Left ventricle myocardium inferior (tissue), 1 donor: ENCODE measurements around the gene MAD2L2. TPM values are rescaled to one million over a fixed set of nuclear protein-coding genes. Genes with fewer than 3 reads are reported as not detected.
A peak's percentile ranks its signal among the peaks of the same experiment; 100 is the strongest.

Experiments
- DNase-seq: peaks from one replicate; pipeline ENCODE4 v3.0.0-alpha.2; 2020
- H3K27ac ChIP-seq: fragments of 200-600 bp; replicated peaks from 2 replicates; pipeline ENCODE4 v1.8.0; 2021
- H3K27me3 ChIP-seq: fragments of 200-600 bp; 2 replicates; pipeline ENCODE4 v1.8.0; 2021; ENCODE audit warnings: low read depth
- H3K36me3 ChIP-seq: fragments of 200-600 bp; 2 replicates; pipeline ENCODE4 v1.8.0; 2021
- H3K4me1 ChIP-seq: fragments of 200-600 bp; 2 replicates; pipeline ENCODE4 v1.8.0; 2021
- H3K4me3 ChIP-seq: fragments of 200-600 bp; 2 replicates; pipeline ENCODE4 v1.8.0; 2021; ENCODE audit warnings: mild to moderate bottlenecking, moderate library complexity
- H3K9me3 ChIP-seq: fragments of 200-600 bp; replicated peaks from 2 replicates; pipeline ENCODE4 v1.8.0; 2021
- intact Hi-C: fragments of 100-400 bp; cut with micrococcal nuclease; formaldehyde crosslinking; loops from one replicate; pipeline ENCODE4 v1.11.0; 2022
- long read RNA-seq: library from polyadenylated mRNA; unstranded; transcript quantifications from one replicate; pipeline ENCODE4 v2.0.0, GENCODE V29; 2021
- total RNA-seq: library from RNA; stranded (reverse); fragmentation: NEBNext Ultra II Directional; extraction: Animal tissue kit (Norgen Biotek cat#: 25700); gene quantifications from one replicate; pipeline ENCODE4 v1.2.1, GENCODE V29; 2021
- TF ChIP-seq, protein P1 (sequence below): fragments of 200-600 bp; IDR thresholded peaks from 2 replicates; pipeline ENCODE4 v1.8.0; 2021; ENCODE audit warnings: antibody characterized with exemption, mild to moderate bottlenecking, borderline replicate concordance
- donor health status: DM: no; HTN: yes; CAD: no; lungs with severe emphysema.

MAD2L2 gene
- total RNA-seq, result 17.2 TPM
- long read RNA-seq, transcript MAD2L2-207 (9 exons, 1,118 nt), result major isoform, 17 of 20 reads
- long read RNA-seq, partial matches to known transcripts, result 2 of 20 reads
- long read RNA-seq, other reads (novel, unspliced or antisense), result 1 of 20 reads

DNA sequence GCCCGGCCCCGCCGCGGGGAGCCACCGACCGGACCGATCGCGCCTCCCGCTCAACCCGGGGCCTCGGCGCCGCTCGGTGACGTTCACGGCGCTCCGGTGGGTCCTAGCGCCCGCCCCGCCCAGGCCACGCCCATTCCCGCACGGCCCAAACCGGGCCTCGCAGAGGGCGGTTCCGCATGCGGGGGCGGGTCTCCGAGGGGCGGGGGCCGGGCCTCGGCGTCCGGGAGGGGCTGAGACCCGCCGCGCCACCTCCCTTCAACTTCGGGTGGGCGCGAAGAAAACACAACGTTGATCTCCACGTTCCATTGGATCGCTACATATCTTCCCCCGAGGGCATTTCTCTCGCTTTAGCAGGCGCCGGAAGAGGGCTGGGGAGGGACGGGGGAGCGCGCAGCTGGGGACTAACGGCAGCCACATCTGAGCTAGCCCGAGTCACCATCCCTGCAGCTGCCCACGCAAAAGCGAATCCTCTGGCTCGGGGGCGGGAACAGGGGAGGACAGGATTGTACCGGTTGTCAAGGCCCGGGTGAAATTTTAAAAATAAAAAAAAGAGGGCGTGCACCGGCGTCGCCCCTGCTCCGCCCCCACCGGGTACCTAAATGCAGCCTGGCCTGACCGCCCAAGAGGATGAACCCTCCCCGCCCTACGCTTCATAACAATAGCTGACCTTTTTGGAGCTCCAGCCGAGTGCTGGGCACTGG is at the start of gene MAD2L2:
TSS of gene MAD2L2 (minus strand) at position 78 of the 701 bp plus-strand sequence. CDS start 547 bp downstream, outside the sequence.
- Histone ChIP-seq H3K4me1 (peaks cover 28% of the 10 kb centered on the region), H3K9me3 (no peaks in the 10 kb centered on the region), H3K36me3 (peaks cover 5% of the 10 kb centered on the region), H3K27me3 (peaks cover 13% of the 10 kb centered on the region), H3K27ac (peak within 1 kb of the TSS; percentile 84), H3K4me3 (peak within 1 kb of the TSS; percentile 98)
- peak; percentile 91 for DNase-seq
- TF ChIP-seq, protein P1, sequence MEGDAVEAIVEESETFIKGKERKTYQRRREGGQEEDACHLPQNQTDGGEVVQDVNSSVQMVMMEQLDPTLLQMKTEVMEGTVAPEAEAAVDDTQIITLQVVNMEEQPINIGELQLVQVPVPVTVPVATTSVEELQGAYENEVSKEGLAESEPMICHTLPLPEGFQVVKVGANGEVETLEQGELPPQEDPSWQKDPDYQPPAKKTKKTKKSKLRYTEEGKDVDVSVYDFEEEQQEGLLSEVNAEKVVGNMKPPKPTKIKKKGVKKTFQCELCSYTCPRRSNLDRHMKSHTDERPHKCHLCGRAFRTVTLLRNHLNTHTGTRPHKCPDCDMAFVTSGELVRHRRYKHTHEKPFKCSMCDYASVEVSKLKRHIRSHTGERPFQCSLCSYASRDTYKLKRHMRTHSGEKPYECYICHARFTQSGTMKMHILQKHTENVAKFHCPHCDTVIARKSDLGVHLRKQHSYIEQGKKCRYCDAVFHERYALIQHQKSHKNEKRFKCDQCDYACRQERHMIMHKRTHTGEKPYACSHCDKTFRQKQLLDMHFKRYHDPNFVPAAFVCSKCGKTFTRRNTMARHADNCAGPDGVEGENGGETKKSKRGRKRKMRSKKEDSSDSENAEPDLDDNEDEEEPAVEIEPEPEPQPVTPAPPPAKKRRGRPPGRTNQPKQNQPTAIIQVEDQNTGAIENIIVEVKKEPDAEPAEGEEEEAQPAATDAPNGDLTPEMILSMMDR, result no peak
- intact Hi-C loops, result no loop called here

DNA sequence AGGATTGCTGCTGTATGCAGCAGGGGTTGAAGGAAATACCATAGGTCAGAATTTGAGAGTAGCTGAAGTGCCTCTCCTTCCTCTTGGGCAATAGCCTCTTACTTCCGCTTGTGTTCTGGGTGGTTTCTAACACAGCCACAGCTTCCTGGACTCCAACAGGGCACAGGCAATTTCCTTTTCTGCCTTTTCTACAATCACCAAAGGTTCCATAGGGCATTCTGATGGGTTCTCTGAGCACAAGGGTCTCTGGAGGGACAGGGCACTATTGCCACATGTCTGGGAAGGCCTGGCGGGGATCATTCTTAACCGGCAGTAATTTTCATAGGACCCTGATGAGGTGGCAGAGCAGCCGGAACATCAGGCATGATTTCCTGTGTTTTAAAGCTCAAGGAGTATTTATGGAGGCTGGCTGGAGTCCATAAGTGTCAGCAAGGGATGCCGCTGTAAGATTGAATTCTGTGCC is 49.5 kb upstream of the MAD2L2 start:
- no peak overlapping the region for H3K4me3 ChIP-seq
- H3K27me3 ChIP-seq, result no peaks in the 10 kb centered on the region
- peak overlapping the region; percentile 85 for H3K27ac ChIP-seq
- intact Hi-C loops, result no loop called here
- H3K9me3 ChIP-seq, result no peaks in the 10 kb centered on the region
- H3K36me3 ChIP-seq, result no peaks in the 10 kb centered on the region
- H3K4me1 ChIP-seq, result peaks cover 43% of the 10 kb centered on the region
- no peak for DNase-seq
- TF ChIP-seq, protein P1, result no peak

DNA sequence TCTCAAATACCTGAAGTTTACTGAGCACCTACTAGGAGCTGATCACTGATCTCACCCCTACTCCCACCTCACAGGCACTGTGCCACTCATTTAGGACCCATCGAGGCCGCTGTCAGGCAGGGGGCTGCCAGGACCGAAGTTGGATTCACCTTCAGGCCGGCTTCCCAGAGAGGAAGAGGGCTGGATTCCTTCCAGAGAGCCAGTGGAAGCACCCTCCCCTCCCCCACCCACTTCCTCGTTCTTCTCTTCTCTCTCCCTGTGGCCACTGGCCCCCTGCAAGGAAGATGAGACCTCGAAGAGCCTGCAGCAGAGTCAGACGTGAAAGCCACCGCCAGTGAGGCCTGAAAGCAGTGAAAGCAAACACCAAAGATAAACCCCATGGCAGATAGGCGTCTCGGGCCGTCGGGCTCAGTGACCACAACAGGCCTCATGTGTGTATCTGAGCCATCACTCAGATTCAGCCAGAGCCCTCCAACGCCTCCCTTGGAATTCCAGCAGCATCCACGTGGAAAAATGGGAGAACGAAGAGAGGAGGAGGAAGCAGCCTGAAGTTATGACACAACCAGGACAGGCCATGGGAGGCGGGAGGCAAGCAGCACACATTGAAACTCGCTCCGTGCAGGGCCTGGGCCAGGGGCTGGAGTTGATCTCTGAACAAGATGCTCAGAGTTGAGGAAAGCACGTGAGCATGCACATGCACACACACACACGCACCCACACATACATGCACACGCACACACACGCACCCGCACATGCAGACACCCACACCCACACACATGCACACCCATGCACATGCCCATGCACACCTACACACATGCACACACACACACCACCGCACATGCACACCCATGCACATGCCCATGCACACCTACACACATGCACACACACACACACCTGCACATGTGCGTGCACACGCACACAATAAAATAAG is 48.8 kb upstream of the MAD2L2 start:
- peak; percentile 44 for DNase-seq
- intact Hi-C loops, result loop anchor here (10.0 kb wide), 1 partner anchor 75 kb away; the partner anchor contains the start of genes FBXO2 and FBXO44
- H3K27ac ChIP-seq, result peak overlapping the region; percentile 85
- no peak overlapping the region for H3K4me3 ChIP-seq
- TF ChIP-seq, protein P1, result no peak
- H3K9me3 ChIP-seq, result no peaks in the 10 kb centered on the region
- H3K4me1 ChIP-seq, result peaks cover 37% of the 10 kb centered on the region
- no peaks in the 10 kb centered on the region for H3K36me3 ChIP-seq
- no peaks in the 10 kb centered on the region for H3K27me3 ChIP-seq

DNA sequence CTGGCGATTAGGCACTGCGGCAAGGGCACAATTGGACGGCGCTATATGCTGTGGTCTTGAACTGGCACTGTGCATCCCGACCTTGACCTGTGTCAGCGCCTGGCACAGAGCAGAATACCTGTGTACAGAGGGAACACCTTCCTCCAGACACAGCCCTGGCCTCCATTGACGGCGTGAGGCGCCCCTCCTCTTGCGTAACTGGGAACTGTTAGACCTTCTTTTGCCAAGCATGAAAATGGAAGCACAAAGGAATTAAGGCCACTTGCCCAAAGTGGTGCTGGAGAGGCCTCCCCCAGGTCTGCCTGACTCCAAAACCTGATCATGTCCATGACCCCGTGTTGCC is 48.2 kb upstream of the MAD2L2 start:
- H3K9me3 ChIP-seq, result no peaks in the 10 kb centered on the region
- H3K36me3 ChIP-seq, result no peaks in the 10 kb centered on the region
- H3K4me3 ChIP-seq, result no peak overlapping the region
- intact Hi-C loops, result loop anchor here (10.0 kb wide), 1 partner anchor 74 kb away; the partner anchor contains the start of genes FBXO2 and FBXO44
- H3K27me3 ChIP-seq, result no peaks in the 10 kb centered on the region
- no peak overlapping the region for H3K27ac ChIP-seq
- TF ChIP-seq, protein P1, result no peak
- no peak for DNase-seq
- peaks cover 37% of the 10 kb centered on the region for H3K4me1 ChIP-seq

DNA sequence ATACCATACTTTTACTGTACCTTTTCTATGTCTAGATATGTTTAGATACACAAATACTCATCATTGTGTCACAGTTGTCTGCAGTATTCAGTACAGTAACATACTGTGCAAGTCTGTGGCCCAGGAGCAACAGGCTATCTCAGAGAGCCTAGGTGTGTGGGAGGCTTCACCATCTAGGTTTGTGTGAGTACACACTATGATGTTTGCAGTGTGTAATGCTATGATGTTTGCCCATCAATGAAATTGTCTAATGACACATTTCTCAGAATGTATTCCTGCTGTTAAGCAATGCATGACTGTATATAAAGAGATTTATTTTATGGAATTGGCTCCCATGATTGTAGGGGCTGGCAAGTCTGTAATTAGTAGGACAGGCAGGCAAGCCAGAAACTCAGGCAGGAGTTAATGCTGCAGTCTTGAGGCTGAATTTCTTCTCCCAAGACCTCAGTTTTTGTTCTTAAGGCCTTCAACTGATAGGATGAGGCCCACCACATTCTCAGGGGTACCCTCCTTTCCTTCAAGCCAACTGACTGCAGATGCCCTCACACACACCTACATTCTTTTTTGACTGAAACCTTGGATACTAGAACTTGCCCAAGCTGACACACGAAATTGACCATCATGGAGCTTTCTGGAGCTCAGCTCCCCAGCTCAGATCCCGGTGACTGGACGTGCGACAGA is 47.3 kb upstream of the MAD2L2 start:
- Histone ChIP-seq H3K9me3 (no peaks in the 10 kb centered on the region), H3K4me3 (no peak overlapping the region), H3K36me3 (no peaks in the 10 kb centered on the region), H3K27me3 (no peaks in the 10 kb centered on the region), H3K27ac (no peak overlapping the region), H3K4me1 (peaks cover 37% of the 10 kb centered on the region)
- DNase-seq, result no peak
- intact Hi-C loops, result loop anchor here (10.0 kb wide), 1 partner anchor 73 kb away; the partner anchor contains the start of genes FBXO2 and FBXO44
- TF ChIP-seq, protein P1, result no peak
